BJ (cell line): ENCODE measurements around the gene FHAD1. TPM values are rescaled to one million over a fixed set of nuclear protein-coding genes. Genes with fewer than 3 reads are reported as not detected.

Source experiments
- CTCF ChIA-PET: fragments of 350-600 bp; formaldehyde crosslinking; extraction: SDS; loops from one replicate; lab custom pipeline; 2021; ENCODE audit warnings: antibody characterized with exemption, inconsistent platforms; lab: Yijun Ruan, JAX
- POLR2A ChIA-PET: fragments of 300-600 bp; sonication (Branson Sonifier 250); formaldehyde crosslinking; extraction: SDS; loops from one replicate; lab custom pipeline; 2021; ENCODE audit warnings: antibody characterized with exemption; lab: Charles Lee
- DNase-seq: peaks from one replicate; pipeline ENCODE4 v3.0.0-alpha.2; 2011; ENCODE audit warnings: low read depth
- H3K27me3 ChIP-seq: 2 replicates; pipeline ENCODE4 v1.6.0; 2011; ENCODE audit warnings: low read length; ENCODE audit not compliant: control insufficient read depth, insufficient read depth
- H3K36me3 ChIP-seq: 2 replicates; pipeline ENCODE4 v1.5.1; 2011; ENCODE audit warnings: low read length; ENCODE audit not compliant: control insufficient read depth, insufficient read depth
- H3K4me3 ChIP-seq: 2 replicates; pipeline ENCODE4 v1.5.1; 2011; ENCODE audit warnings: low read depth, mild to moderate bottlenecking, control low read depth, low read length
- CTCF ChIP-seq: IDR thresholded peaks from 2 replicates; pipeline ENCODE4 v1.5.1; 2011; ENCODE audit warnings: low read depth, mild to moderate bottlenecking, control low read depth, inconsistent platforms, low read length, moderate library complexity; ENCODE audit not compliant: insufficient read depth
- polyA plus RNA-seq: library from polyadenylated mRNA; depleted of rRNA; stranded (reverse); fragments of >200 nt; gene quantifications from 2 replicates; pipeline ENCODE4 v1.2.3, GENCODE V29; 2011

Gene FHAD1
- polyA plus RNA-seq, 1 experiment: not detected

- no peak for DNase-seq
- ChIA-PET CTCF (no interaction called here), POLR2A (no interaction called here)
- no peaks in the 10 kb centered on the region for H3K27me3 ChIP-seq
- no peak overlapping the region for H3K4me3 ChIP-seq
- H3K36me3 ChIP-seq: no peaks in the 10 kb centered on the region
- TF ChIP-seq CTCF: no peak
Measured at GRCh38 chr1:15364740-15365139, 117.7 kb downstream of the FHAD1 start.

GRCh38 chr1:15368888-15369287 is 121.9 kb downstream of the FHAD1 start:
- DNase-seq: no peak
- Histone ChIP-seq H3K27me3 (no peaks in the 10 kb centered on the region), H3K36me3 (no peaks in the 10 kb centered on the region), H3K4me3 (no peak overlapping the region)
- ChIA-PET POLR2A (no interaction called here), CTCF (no interaction called here)
- TF ChIP-seq CTCF: no peak

GRCh38 chr1:15370268-15370667 is 123.2 kb downstream of the FHAD1 start:
- POLR2A ChIA-PET: no interaction called here
- CTCF ChIA-PET: interaction anchor here (1.0 kb wide), 1 partner anchor 10 kb away, joined by 3 read pairs; no protein-coding TSS in a partner anchor
- Histone ChIP-seq H3K27me3 (no peaks in the 10 kb centered on the region), H3K36me3 (no peaks in the 10 kb centered on the region), H3K4me3 (no peak overlapping the region)
- TF ChIP-seq CTCF: no peak
- no peak for DNase-seq

- ChIA-PET POLR2A (no interaction called here), CTCF (interaction anchor here (1.0 kb wide), 1 partner anchor 11 kb away, joined by 3 read pairs; no protein-coding TSS in a partner anchor)
- DNase-seq: no peak
- Histone ChIP-seq H3K27me3 (no peaks in the 10 kb centered on the region), H3K4me3 (no peak overlapping the region), H3K36me3 (no peaks in the 10 kb centered on the region)
- TF ChIP-seq CTCF: no peak
Measured at GRCh38 chr1:15370781-15371520, 123.9 kb downstream of the FHAD1 start.

GRCh38 chr1:15371610-15372545 is 124.9 kb downstream of the FHAD1 start:
- Histone ChIP-seq H3K27me3 (no peaks in the 10 kb centered on the region), H3K36me3 (no peaks in the 10 kb centered on the region), H3K4me3 (no peak overlapping the region)
- no peak for DNase-seq
- no peak for TF ChIP-seq CTCF
- ChIA-PET CTCF (interaction anchor here (0.6 kb wide), 1 partner anchor 283 kb away, joined by 3 read pairs; no protein-coding TSS in a partner anchor), POLR2A (no interaction called here)
